ENCODE measurements around the gene SCRN1. TPM values are rescaled to one million over a fixed set of nuclear protein-coding genes. Genes with fewer than 3 reads are reported as not detected.

Gene SCRN1
- total and polyA plus RNA-seq, 2 of the 13 experiments (the other 11 are each of a cell fraction or from before 2014, with no cell fraction given), result 43.2 to 49.8 TPM

- TF ChIP-seq ZGPAT (CRISPR knock-in tag; IDR thresholded peaks at IDR 0.05), result peak; percentile 52; the same call in 1 of the 2 replicates
- no peak for TF ChIP-seq ZNF337 (CRISPR knock-in tag; IDR thresholded peaks at IDR 0.05; ENCODE audit: borderline replicate concordance, low read depth)
- peak; percentile 39; the same call in 1 of the 2 replicates for TF ChIP-seq ELF3 (CRISPR knock-in tag; IDR thresholded peaks at IDR 0.05)
- peak; percentile 61; the same call in 1 of the 2 replicates for TF ChIP-seq ZNF772 (CRISPR knock-in tag; IDR thresholded peaks at IDR 0.05)
- TF ChIP-seq ZNF331 (CRISPR knock-in tag; IDR thresholded peaks at IDR 0.05), result peak; percentile 35; the same call in 1 of the 2 replicates
- no peak for TF ChIP-seq AKAP8 (CRISPR knock-in tag; IDR thresholded peaks at IDR 0.05)
- no peak for TF ChIP-seq ZNF615 (CRISPR knock-in tag; IDR thresholded peaks at IDR 0.05; ENCODE audit: borderline replicate concordance)
- TF ChIP-seq MEIS2 (CRISPR knock-in tag; IDR thresholded peaks at IDR 0.05), result peak; percentile 70
- TF ChIP-seq POGZ (CRISPR knock-in tag; IDR thresholded peaks at IDR 0.05), result peak; percentile 85
- TF ChIP-seq ZNF768 (CRISPR knock-in tag; IDR thresholded peaks at IDR 0.05), result no peak
- peak; percentile 65 for TF ChIP-seq RBM39 (IDR thresholded peaks at IDR 0.05; ENCODE audit: low read depth, low read length, poor library complexity, severe bottlenecking)
- peak; percentile 82 for TF ChIP-seq MAX (IDR thresholded peaks at IDR 0.05)
- no peak for TF ChIP-seq ZNF460 (CRISPR knock-in tag; IDR thresholded peaks at IDR 0.05; ENCODE audit: borderline replicate concordance)
- TF ChIP-seq KDM5A (IDR thresholded peaks at IDR 0.05; ENCODE audit: borderline replicate concordance, low read length), result peak; percentile 13; the same call in 1 of the 2 replicates
- TF ChIP-seq ZNF777 (CRISPR knock-in tag; IDR thresholded peaks at IDR 0.05), result peak; percentile 11; the same call in 1 of the 2 replicates
- TF ChIP-seq, protein P1, sequence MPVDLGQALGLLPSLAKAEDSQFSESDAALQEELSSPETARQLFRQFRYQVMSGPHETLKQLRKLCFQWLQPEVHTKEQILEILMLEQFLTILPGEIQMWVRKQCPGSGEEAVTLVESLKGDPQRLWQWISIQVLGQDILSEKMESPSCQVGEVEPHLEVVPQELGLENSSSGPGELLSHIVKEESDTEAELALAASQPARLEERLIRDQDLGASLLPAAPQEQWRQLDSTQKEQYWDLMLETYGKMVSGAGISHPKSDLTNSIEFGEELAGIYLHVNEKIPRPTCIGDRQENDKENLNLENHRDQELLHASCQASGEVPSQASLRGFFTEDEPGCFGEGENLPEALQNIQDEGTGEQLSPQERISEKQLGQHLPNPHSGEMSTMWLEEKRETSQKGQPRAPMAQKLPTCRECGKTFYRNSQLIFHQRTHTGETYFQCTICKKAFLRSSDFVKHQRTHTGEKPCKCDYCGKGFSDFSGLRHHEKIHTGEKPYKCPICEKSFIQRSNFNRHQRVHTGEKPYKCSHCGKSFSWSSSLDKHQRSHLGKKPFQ (CRISPR knock-in tag; IDR thresholded peaks at IDR 0.05; ENCODE audit: insufficient replicate concordance), result no peak
- no peak for TF ChIP-seq ZNF530 (CRISPR knock-in tag; IDR thresholded peaks at IDR 0.05; ENCODE audit: low read depth)
- TF ChIP-seq, protein P2, sequence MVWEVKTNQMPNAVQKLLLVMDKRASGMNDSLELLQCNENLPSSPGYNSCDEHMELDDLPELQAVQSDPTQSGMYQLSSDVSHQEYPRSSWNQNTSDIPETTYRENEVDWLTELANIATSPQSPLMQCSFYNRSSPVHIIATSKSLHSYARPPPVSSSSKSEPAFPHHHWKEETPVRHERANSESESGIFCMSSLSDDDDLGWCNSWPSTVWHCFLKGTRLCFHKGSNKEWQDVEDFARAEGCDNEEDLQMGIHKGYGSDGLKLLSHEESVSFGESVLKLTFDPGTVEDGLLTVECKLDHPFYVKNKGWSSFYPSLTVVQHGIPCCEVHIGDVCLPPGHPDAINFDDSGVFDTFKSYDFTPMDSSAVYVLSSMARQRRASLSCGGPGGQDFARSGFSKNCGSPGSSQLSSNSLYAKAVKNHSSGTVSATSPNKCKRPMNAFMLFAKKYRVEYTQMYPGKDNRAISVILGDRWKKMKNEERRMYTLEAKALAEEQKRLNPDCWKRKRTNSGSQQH (CRISPR knock-in tag; IDR thresholded peaks at IDR 0.05; ENCODE audit: low read depth), result peak; percentile 64
- TF ChIP-seq, protein P3, sequence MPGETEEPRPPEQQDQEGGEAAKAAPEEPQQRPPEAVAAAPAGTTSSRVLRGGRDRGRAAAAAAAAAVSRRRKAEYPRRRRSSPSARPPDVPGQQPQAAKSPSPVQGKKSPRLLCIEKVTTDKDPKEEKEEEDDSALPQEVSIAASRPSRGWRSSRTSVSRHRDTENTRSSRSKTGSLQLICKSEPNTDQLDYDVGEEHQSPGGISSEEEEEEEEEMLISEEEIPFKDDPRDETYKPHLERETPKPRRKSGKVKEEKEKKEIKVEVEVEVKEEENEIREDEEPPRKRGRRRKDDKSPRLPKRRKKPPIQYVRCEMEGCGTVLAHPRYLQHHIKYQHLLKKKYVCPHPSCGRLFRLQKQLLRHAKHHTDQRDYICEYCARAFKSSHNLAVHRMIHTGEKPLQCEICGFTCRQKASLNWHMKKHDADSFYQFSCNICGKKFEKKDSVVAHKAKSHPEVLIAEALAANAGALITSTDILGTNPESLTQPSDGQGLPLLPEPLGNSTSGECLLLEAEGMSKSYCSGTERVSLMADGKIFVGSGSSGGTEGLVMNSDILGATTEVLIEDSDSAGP (CRISPR knock-in tag; IDR thresholded peaks at IDR 0.05; ENCODE audit: borderline replicate concordance), result peak; percentile 75; the same call in 1 of the 2 replicates
- no peak for TF ChIP-seq TRIM24 (CRISPR knock-in tag; IDR thresholded peaks at IDR 0.05)
- 0 out of 2 replicates have a peak, but pooled peaks have one; percentile 50 for TF ChIP-seq IRX3 (CRISPR knock-in tag; IDR thresholded peaks at IDR 0.05; ENCODE audit: borderline replicate concordance, low read depth)
- no peak for TF ChIP-seq ZNF335 (CRISPR knock-in tag; IDR thresholded peaks at IDR 0.05)
- TF ChIP-seq NFYB (CRISPR knock-in tag; IDR thresholded peaks at IDR 0.05), result peak; percentile 98
Measured at GRCh38 chr7:30026229-30027064, 36.8 kb upstream of the SCRN1 start, which contains the start of gene FKBP14 (continued).

Data from HepG2 (cell line).